GM19023 (cell line): ENCODE measurements around the gene C5.

Experiments used
- ATAC-seq: cut with Tn5 transposase; IDR thresholded peaks from one replicate; pipeline ENCODE4 v1.9.1; 2021; ENCODE audit warnings: mild to moderate bottlenecking, moderate library complexity; ENCODE audit not compliant: unreplicated experiment

Gene C5

GRCh38 chr9:120944434-120944843 is 105.6 kb downstream of the C5 start:
- ATAC-seq: peak; percentile 98

GRCh38 chr9:120942186-120943001 is 107.7 kb downstream of the C5 start:
- ATAC-seq: no peak

GRCh38 chr9:120941046-120941770 is 108.9 kb downstream of the C5 start:
- no peak for ATAC-seq

GRCh38 chr9:120940573-120940972 is 109.5 kb downstream of the C5 start:
- ATAC-seq: no peak

- ATAC-seq: no peak
Measured at GRCh38 chr9:120938851-120939250, 111.2 kb downstream of the C5 start.

- ATAC-seq: no peak
Measured at GRCh38 chr9:120937596-120937995, 112.5 kb downstream of the C5 start.

- ATAC-seq: no peak
Measured at GRCh38 chr9:120937127-120937526, 112.9 kb downstream of the C5 start.

GRCh38 chr9:120936764-120937122 is 113.3 kb downstream of the C5 start:
- no peak for ATAC-seq

GRCh38 chr9:120936011-120936763 is 113.9 kb downstream of the C5 start:
- peak; percentile 46 for ATAC-seq

GRCh38 chr9:120935383-120935857 is 114.7 kb downstream of the C5 start:
- no peak for ATAC-seq

GRCh38 chr9:120934281-120934680 is 115.8 kb downstream of the C5 start:
- no peak for ATAC-seq

GRCh38 chr9:120933310-120934055 is 116.6 kb downstream of the C5 start:
- no peak for ATAC-seq

- ATAC-seq: no peak
Measured at GRCh38 chr9:120932086-120932823, 117.8 kb downstream of the C5 start.

GRCh38 chr9:120931231-120932085 is 118.6 kb downstream of the C5 start:
- ATAC-seq: peak; percentile 47

GRCh38 chr9:120929229-120929791 is 120.8 kb downstream of the C5 start:
- no peak for ATAC-seq

- ATAC-seq: peak; percentile 26
Measured at GRCh38 chr9:120928483-120929228, 121.4 kb downstream of the C5 start.

GRCh38 chr9:120928015-120928482 is 122.0 kb downstream of the C5 start:
- ATAC-seq: no peak
